HG03196 (cell line): ENCODE measurements around the gene SMARCC2.
"Not testable (repeated sequence)": the region's sequence is repeated elsewhere in the genome, so short reads cannot be mapped to it uniquely, and the experiment has no call there.

Source experiments
- ATAC-seq: cut with Tn5 transposase; IDR thresholded peaks from one replicate; pipeline ENCODE4 v1.9.1; 2021; ENCODE audit not compliant: unreplicated experiment

SMARCC2 gene

DNA sequence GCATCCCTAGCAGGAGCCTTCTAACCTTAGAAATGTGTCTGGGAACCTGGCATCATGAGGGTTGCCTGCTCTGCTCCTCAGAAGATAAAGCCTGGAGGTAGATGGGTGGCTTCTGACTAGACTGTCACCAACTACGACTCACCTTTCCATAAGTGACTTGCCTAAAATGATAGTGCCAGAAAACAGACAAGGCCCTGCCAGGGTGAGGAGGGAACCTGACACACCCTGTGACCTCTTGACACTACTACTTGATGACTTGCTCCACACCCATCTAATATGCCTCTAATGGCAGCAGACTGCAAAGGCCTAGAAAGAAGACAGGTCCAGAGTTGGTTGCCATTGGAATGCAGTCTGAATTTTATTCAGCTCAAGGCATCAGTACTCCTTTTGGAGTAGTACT is 23.1 kb upstream of the SMARCC2 start:
- ATAC-seq, result no peak

DNA sequence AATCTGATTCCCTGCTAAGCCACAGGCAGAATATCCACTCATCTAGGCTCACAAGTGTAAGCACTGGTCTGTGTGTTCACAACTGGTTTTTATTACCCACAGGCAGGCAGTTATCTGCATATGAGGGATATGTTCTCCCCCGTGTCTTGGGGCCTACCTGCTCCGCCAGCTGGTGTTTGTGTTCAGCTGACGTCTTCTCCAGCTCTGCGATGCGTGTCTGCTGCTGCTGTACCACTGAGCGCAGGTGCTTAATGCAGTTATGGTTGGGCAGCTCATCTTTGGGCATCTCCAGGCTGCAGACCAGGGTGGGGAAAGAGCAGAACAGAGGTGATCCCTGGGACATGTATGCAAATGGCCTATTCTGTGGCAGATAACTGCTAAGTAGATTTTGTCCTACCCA is 18.7 kb upstream of the SMARCC2 start:
- no peak for ATAC-seq

DNA sequence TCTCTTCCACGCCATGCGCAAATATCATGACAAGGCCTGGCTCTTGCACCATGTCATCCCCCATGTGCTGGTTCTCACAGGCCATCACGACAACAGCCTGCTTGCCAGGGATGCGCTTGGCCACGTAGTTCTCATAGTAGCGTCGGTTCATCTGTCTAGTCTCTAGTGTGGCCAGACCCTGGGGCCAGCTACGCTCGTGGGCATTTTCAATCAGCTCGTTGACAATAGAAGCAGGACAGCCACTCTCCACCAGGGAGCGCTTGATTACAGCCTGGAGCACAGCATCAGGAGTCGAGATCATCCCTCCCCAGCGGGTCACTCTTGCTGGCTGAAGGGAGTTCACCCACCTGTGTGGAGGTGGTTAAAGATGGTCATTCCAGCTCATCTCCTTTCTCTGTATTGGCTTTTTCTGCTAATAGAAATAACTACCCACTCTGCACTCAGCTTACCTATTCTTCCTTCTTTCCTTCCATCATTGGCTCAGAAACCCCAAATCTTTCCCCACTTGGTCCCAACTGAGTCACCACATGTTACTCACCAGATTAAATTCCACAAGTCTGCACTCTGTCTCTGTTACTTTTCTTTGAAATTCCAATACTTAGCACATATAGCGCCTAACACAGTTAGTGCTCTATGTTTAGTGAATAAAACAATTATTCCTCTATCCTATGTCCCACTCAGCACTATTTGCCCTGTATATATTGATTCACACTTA is 17.3 kb upstream of the SMARCC2 start:
- peak; percentile 46 for ATAC-seq

DNA sequence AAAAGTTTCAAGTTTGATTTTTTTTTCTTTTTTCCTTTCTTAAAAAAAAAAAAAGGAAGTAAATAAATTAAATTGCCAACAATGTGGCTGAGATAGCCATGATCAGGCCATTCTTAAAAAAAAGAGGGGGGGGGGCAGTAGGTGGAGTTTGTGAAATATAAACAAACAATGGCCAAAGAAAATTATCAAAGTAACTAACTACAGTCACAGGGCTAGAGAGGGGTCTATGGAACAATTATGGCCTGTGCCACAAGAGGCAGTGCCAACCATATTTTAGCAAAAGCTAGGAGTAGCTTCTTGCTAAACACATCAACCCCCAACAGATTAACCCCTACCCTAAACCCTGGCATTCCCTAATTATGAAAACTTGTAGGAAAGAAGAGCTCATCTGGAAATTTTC is 16.2 kb upstream of the SMARCC2 start:
- no peak for ATAC-seq

DNA sequence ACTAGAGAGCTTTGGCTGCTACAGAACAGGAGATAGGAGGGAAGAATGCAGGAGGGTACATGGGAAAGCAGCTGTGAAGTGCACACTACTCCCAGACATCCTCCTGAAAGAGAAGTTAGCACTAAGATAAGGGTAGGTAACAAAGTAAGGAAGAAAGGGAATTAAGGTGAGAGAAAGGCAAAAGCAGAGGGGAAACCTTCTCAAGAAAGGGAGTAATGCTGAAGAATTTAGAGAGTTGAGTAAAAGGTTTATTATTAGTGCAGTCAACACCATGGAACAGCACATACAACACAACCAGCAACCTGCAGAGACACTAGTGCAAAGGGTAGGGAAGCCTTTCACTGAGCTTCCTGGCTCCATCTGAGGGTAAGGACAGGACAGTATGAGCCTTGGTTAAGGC is 15.0 kb upstream of the SMARCC2 start:
- ATAC-seq, result no peak

DNA sequence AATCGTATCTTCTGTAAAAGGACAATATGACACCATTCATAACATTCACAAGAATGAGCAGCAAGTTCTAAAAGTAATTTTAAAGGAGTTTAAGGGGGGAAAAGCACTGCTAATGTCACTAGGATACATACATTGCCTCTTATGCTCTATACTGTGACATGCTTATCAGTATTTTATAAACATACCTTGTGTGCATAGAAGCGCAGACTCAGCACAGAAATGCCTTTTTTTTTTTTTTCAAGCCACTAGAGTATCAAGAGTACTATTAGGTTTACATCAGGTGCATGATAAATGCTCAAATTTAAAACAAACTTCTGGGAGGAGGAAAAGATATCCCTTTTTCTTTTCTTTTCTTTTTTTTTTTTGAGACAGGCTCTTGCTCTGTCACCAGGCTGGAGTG is 13.6 kb upstream of the SMARCC2 start:
- ATAC-seq, result no peak

DNA sequence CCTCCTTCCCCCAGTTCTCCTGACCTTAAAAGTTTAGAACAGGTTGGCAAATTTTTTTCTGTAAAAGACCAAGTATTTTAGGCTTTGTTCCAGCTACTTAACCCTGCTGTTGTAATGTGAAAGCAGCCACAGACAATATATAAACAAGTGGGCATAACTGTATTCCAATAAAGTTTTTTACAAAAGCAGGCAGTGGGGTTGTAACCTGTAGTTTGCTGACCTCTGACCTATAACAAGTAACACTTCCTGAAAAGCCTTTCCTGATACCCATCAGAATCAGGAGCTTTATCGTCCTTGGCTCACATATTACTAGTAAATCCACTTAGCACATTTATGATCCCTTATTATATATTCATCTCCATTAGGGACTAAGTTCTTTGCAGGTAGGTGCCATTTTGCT is 13.1 kb upstream of the SMARCC2 start:
- no peak for ATAC-seq

DNA sequence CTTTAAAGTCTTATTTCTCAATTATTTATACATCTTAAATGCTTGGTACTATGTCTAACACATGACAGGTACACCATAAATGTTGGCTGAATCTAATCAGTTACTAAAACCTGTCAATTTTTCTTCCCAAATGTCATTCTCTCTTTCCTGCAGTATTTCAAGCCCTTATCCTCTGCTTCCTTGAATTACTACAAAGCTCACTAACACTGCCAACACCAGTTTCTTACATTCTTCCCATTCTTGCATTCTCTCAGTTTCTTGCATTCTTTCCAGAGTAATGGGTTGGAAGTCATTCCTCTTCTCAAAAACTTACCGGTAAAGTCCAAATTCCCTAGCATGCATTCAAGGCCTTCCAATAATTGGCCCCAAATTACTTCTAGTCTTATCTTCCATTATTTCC is 9.6 kb upstream of the SMARCC2 start:
- no peak for ATAC-seq

DNA sequence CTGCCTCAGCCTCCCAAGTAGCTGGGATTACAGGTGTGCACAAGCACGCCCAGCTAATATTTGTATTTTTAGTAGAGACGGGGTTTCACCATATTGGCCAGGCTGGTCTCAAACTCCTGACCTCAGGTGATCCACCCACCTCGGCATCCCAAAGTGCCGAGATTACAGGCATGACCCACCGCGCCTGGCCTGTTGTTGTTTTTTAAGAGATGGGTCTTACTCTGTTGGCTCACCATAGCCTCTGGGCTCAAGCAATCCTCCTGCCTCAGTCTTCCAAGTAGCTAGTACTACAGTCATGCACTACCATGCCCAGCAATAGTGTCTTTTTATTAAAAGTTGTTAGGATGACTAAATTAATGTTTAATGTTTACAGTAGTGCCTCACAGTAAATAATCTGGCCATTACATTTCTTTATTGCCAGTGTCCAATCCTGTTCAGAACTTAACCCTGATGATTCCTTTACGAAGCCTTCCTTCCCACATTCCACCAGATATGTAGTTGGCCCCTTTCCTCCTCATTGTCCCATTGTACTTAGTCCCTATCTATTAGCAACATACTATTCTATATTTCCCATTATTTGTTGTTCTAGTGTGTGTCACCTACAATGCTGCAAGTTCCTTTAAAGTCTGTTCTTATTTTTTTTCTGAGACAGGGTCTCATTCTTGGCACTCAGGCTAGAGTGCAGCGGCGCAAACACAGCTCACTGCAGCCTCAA is 8.8 kb upstream of the SMARCC2 start:
- no peak for ATAC-seq

DNA sequence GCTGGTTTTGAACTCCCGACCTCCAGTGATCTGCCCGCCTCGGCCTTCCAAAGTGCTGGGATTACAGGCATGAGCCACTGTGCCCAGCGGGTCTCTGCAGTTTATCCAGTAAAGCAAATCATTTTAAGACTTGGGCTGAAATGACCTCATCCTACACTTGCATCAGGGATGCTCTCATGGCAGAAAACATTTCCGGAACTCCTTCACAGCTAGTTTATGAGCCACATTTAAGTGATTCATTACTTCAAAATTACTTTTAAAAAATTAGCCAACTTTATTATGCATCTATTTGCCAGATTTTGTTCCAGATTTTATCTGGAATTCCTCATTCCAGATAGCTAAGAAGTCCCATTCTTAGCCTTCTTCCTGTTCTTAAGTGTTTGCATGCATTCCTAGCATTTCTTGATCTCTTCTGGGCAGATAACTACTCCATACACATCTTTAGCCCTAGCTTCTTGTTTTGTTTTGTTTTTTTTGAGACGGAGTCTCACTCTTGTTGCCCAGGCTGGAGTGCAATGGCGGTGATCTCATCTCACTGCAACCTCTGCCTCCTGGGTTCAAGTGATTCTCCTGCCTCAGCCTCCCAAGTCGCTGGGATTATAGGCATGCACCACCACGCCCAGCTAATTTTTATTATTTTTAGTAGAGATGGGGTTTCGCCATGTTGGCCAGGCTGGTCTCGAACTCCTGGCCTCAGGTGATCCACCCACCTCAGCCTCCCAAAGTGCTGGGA is 7.7 kb upstream of the SMARCC2 start:
- ATAC-seq, result not testable (repeated sequence)

DNA sequence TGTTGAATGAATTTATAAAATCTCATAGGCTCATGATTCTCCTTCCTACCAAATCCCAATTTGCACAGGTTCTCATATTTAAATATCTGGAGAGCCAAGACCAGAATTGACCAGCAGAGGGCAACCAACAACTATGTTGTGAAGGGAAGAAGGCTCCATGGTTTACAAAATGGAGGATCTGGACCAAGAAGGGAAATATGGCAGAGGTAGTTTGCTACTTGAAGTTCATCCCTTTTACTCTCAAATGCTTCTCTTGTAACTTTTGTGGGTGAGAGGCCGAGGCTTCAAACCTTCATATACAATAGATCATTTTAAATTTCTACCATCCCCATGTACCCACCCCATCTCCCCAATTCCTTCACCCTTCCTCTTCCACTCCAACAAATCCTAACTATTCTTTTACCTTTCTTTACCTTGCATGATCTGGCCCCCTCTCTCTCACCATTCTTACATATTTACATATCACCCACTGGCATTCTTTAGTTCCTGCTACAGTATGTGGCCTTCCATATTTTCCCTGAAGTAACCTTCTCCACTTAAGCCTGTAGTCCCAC is 3.8 kb upstream of the SMARCC2 start:
- no peak for ATAC-seq

DNA sequence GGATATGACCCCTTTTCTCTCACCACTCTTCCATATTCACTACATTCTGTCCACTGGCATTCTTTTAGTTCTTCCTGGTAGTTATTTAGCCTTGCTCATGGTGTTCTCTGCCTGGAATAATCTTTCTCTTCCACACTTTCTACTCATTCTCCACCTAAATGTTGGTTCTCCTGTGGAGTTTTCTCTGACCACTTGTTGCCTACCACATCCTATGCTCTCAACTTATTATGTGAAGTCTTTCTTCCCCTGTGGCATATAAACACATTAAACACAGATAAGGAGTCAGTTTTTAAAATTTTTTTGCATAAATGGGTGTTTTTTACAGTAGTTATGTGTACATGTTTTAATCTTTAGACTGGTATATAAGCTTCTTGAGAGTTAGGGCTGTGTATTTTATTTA is 3.3 kb upstream of the SMARCC2 start:
- ATAC-seq, result no peak

DNA sequence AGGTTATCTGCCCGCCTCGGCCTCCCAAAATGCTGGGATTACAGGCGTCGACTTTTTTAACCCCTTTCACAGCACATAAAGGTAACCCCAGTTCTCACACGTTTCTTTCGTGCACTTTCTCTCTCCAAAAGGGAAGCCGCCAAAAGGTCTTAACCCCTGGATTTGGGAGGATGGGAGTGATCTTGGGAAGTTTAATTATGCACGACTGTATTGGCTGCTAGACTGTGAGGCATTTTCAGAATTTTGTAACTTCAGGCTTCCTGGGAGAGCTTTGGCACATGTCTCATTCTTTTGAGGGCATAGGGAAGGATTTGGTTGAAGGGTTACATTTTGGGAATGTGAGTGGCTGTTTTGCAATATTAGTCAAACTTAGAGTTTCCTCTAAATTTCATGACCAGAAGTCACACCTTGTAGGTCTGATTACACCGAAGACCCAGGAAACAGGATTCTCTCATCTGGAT is 1.4 kb upstream of the SMARCC2 start:
- no peak for ATAC-seq

DNA sequence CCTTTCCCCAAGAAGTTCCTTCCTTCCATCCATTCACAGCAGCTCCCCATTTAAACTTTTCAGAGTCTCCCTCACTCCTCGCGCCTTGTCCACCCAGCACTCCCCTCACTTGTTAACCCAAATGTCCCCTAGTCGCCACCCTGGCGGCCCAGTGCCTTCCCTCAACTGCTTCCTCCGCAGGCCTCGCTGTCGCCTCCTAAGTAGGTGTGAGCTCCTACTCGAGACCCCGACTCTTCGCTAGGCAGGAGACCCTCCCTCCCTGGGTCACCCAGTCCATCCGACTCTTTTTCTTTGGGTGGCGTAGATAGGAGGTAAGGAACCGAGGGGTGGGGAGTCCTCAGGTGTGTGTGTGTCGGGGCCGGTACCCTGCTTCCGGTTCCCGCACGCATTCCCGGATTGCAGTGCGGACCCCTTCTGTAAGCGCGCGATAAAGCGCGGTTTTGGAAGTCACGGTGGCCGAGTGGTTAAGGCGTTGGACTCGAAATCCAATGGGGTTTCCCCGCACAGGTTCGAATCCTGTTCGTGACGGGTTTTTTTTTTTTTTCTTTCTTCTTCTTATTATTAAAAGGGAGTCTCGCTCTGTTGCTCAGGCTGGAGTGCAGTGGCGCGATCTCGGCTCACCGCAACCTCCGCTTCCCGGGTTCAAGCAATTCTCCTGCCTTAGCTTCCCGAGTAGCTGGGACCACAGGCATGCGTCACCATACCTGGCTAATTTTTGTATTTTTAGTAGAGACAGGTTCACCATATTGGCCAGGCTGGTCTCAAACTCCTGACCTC is 823 bp upstream of the SMARCC2 start:
- ATAC-seq, result peak; percentile 31

DNA sequence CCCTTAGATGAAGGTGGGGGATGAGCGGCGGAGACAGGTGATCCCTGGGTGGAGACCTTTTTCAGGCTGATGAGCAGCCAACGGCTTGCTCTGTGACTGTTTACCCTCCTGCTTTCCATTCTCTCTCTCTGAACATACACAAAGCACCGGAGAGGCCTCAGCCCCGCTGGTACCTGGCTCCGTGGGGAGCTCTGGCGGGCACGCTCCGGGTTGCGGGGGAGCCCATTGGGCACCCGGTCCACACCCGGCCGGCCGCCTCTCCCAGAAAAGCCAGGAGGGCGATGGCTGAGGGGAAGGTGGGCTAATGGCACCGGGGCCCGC is 545 bp downstream of the SMARCC2 start:
- peak; percentile 4 for ATAC-seq

DNA sequence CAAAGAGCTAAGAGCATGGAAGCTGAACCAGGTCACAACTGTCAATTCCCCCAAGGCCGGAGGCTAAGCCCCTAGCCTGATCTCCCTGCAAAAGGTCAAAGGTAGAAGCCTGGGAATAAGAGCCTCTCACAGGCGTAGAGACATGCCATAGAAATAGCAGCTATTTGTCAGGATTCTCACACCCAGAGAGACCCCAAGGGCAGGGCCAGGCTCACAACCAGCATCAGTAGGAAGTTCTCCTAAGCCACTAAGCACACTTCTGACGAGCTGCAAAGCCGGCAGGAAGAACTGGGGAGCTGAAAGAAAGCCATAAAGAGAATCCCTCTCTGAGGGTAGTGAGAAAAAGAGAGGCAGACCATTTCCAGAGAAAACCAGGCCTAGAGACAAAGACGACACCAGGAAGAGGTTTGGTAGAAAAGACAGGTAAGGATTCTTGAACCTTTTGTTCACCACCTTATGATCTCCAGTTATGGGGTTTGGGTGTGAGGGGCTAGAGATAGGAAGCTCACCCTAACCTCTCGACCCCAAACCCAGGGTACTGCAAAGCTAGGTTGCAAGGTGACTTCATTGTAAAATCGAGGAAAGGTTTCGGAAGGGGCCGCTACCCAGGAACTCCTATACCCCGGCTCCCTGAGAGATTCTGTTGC is 1.0 kb downstream of the SMARCC2 start:
- ATAC-seq, result no peak

DNA sequence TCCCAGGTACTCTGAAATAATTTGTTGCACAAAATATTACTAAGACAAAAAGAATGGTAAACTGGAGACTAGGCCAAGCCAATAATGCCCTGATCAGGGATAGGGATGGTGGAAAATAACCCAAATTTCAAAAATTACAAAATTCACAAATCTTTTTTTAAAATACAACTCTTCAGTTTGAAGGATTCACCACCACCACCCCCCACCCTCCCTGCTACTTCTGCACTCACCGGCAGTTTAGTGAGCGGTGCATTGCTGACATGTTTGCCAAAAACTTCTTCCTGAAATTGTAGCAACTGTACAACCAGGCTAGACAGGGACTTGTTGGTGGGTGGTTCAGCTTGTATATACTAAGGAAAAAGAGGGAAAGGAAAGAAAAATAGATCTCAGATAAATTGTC is 2.3 kb downstream of the SMARCC2 start:
- no peak for ATAC-seq

DNA sequence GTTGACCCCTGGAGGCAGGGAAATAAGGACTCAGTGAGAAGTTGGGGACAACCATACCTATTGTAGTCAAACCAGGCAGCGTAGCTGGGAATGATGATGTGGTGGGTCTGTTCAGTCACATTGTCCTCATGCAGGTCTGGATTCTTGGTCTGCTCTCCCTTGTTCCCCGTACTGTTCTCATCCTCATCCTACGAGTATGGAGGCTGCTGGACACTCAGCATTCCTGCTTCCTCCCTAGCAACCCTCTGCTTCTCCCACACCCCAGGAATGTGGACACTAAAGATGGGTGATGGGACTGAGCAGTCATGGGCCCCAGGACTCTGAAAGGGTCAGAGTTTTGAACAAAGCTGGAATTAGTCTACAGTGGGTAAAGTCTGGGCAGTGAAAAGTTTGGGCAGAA is 10.9 kb downstream of the SMARCC2 start:
- ATAC-seq, result no peak

DNA sequence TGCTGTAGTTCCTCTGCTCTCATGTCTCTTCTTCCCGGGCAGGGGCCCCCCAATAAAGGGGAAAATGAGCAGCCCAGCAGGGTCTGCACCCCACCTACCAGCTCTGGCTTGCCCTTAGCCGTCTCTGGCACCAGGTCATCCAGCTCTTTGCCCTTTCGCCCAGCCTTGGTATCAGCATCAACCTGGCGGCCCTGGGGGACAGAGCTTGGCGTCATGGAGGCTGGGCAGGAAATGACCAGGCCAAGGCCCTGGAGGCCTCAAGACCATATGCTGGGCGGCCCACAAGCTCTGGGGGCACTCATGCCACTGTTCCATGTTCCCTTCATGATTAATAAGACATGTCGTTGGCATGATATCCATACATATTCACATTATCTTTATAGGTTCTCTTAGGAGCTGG is 16.4 kb downstream of the SMARCC2 start:
- ATAC-seq, result no peak

DNA sequence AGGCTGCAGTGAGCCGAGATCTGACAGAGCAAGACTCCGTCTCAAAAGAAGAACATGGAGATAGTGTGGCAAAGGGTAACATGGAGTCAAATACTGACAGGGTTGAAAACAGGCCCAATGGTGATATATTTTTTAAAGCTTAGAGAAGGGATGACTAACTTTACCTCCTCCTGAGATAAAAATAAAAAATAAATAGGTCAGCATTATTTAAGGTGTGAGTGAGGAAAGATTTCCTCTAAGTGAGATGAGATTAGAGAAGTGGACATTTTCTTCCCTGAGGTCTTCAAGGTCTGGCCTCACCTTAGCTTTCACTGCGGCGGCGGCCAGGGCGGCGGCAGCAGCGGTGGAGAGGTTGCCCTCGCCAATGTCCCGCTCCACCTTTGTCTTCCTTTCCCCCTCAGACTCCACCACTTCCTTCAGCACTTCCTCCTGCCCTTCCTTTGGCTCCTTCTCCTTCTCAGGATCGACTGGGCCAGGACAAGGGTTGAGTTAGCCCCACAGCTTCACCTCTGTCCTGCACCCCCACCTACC is 20.0 kb downstream of the SMARCC2 start:
- ATAC-seq, result no peak
